Measurements from ENCODE around the gene MTLN.
A peak's percentile ranks its signal among the peaks of the same experiment; 100 is the strongest.
"Not testable (repeated sequence)": the region's sequence is repeated elsewhere in the genome, so short reads cannot be mapped to it uniquely, and the experiment has no call there.

The MTLN gene, protein sequence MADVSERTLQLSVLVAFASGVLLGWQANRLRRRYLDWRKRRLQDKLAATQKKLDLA

DNA sequence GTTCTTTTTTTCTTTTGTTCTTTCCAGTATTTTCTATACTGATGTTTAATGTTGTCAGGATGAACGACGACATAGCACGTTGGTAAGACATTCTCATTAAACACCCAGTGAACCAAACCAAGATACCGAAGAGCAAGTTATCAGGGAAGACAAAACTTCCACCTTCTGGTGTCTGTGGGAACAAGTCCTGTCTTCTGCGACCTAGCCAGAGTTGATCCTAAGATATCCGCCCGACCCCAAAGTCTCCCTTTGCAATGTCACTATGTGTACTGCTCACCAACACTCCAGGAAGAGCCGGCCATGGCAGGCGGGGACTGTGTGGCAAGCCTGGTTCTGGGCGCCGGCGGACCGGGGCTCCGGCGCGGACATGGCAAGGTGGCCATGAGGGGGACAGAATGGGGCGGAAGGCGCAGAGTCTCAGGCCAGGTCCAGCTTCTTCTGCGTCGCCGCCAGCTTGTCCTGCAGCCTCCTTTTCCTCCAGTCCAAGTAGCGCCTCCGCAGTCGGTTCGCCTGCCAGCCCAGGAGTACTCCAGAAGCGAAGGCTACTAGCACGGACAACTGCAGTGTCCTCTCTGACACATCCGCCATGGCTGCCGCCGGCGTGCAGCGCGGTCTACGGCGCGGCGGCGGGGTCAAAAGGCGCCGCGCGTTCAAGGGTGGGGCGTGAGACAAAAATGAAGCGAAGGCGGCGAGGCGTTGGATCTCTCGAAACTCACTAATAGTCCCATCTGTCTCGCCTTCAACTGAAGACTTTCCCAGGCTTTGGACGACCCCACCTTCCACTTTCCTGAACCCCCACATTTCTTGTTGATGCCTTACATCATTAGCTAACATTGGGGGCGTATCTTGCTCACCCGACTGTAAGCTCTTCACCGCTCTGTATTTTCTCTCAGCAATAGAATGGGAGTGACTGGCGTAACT, at the start of gene MTLN:
TSS of gene MTLN (minus strand) at position 610 of the 921 bp plus-strand sequence. CDS start at position 588, 22 bp downstream.
- peak within 1 kb of the TSS; percentile 65 for H3K4me3 ChIP-seq (ENCODE audit: low read depth, low read length)

DNA sequence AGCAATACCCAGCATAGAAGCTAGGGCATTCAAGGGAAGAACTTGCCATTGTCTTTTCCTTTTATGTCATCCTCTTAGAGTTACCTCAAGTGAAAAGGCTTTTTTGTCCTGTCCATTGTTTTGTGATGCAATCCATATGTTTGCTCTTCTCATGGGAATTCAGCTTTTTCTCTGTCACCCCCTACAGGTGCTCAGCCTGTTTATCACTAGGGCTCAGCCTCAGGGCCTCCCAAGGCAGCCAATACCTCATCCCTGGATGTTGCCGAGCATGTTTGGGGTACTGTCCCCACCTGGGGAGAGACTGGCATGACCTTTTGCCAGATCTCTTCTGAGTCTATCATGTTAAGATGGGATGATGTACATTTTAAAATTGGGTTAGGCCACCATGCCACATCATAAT, 49.6 kb upstream of the MTLN start:
- H3K4me3 ChIP-seq (ENCODE audit: low read depth, low read length) = not testable (repeated sequence)

More for the DNA sequence above, at the start of gene MTLN:
- TF ChIP-seq, protein P1, sequence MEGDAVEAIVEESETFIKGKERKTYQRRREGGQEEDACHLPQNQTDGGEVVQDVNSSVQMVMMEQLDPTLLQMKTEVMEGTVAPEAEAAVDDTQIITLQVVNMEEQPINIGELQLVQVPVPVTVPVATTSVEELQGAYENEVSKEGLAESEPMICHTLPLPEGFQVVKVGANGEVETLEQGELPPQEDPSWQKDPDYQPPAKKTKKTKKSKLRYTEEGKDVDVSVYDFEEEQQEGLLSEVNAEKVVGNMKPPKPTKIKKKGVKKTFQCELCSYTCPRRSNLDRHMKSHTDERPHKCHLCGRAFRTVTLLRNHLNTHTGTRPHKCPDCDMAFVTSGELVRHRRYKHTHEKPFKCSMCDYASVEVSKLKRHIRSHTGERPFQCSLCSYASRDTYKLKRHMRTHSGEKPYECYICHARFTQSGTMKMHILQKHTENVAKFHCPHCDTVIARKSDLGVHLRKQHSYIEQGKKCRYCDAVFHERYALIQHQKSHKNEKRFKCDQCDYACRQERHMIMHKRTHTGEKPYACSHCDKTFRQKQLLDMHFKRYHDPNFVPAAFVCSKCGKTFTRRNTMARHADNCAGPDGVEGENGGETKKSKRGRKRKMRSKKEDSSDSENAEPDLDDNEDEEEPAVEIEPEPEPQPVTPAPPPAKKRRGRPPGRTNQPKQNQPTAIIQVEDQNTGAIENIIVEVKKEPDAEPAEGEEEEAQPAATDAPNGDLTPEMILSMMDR (IDR thresholded peaks at IDR 0.05; ENCODE audit: borderline replicate concordance, insufficient read depth, low read depth, low read length) = no peak

GRCh38 chr2:110248081-110248795, 35.9 kb upstream of the MTLN start:
- H3K4me3 ChIP-seq (ENCODE audit: low read depth, low read length) = not testable (repeated sequence)

DNA sequence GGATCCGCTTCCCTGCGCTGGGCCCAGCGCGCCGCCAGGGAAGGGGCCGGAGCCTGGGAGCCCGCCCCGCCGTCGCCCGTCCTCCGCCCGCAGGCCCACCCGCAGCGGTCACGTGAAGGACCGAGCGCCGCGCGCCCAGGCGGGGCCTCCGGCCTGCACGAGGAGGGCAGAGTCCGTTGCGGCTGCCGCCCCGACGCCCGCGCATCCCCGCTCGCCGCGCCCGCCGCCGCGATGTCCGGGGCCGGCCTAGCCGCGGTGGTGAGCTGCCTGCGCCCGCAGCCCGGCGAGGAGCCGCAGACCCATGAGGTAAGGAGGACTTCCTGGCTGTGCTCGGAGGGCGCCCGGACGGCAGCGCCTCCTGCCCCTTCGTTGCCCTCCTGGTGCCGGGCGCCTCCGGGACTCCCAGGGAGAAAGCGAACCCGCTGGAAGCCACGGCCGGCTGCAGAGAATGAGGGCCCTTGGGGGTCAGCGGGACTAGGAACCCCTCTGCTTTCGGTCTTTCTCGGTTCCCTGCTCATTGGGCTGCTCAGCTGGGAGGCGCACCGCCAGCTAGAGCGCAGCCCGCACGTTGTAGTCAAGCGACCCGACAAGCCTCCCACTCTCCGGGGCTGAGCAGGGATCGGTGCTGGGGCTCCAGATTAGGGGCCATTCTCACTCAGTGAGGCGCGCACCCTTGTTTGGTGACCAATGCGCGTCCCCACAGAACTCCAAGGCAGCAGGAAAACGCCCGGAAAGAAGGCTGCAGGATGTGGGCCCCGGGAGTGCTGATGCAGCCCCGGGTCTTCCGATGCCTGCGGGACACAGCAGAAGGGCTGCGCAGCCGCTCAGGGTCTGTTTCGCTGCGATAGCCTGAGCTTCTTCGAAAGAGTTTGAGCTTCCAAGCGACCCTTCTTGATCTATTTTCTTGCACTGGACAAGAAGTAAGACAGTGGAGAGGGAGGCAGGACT, 33.4 kb upstream of the MTLN start:
- not testable (repeated sequence) for H3K4me3 ChIP-seq (ENCODE audit: low read depth, low read length)

- H3K4me3 ChIP-seq (ENCODE audit: low read depth, low read length) = not testable (repeated sequence)
Observed at GRCh38 chr2:110243283-110243682, 30.9 kb upstream of the MTLN start.

DNA sequence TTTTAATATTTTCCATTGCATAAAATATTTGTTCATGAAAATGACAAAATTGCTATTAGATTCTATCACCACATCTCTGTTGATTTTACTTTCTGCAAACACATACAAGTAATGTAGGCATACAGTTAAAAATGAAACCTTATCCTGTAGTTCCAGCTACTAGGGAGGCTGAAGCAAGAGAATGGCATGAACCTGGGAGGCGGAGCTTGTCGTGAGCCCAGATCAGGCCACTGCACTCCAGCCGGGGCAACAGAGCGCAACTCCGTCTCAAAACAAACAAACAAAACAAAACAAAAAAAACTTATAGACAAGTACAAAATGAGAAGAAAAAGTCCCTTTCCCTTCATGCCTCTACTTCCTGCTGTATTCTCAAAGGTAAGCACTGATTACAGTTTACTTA, 22.2 kb upstream of the MTLN start:
- not testable (repeated sequence) for H3K4me3 ChIP-seq (ENCODE audit: low read depth, low read length)

DNA sequence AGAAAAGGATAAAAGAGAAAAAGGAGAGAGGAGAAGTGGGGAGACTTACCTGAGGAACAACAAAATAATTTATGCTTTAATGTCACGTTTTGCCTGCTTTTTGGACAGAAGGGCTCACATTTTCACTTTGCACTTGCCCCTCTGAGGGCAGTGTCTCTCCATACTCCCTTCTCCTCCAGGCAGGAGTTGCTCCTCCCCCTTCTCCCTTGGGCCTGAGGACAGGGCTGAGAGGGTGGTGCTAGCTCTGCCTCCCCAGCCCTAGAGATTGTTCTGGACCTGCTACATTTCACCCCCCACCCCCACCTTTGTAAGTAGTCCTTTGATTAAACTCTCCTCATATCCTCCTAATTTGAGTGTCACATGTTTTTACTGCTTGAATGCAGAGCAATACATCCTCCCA, 17.5 kb upstream of the MTLN start:
- H3K4me3 ChIP-seq (ENCODE audit: low read depth, low read length) = not testable (repeated sequence)

GRCh38 chr2:110222626-110223025, 10.3 kb upstream of the MTLN start:
- not testable (repeated sequence) for H3K4me3 ChIP-seq (ENCODE audit: low read depth, low read length)

DNA sequence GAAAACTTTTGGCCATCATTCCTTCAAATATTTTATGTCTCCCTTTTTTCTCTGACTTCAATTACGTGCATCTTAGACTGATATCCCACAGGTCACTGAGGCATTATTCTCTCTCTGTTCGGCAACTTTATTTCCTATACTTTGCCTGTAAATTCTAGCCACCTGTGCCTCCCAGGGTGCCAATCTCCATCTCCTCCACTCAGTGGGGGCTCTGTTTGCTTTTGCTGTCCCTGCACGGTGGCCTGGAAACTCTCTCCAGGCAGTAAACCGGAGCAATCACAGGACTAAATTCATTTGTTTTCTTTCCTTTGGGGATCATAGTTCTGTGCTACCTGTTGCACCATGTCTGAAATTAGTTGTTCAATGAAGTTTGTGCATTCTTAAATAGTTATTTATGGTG, 9.6 kb upstream of the MTLN start:
- H3K4me3 ChIP-seq (ENCODE audit: low read depth, low read length) = no peak overlapping the region
- TF ChIP-seq, protein P1 (IDR thresholded peaks at IDR 0.05; ENCODE audit: borderline replicate concordance, insufficient read depth, low read depth, low read length) = no peak

DNA sequence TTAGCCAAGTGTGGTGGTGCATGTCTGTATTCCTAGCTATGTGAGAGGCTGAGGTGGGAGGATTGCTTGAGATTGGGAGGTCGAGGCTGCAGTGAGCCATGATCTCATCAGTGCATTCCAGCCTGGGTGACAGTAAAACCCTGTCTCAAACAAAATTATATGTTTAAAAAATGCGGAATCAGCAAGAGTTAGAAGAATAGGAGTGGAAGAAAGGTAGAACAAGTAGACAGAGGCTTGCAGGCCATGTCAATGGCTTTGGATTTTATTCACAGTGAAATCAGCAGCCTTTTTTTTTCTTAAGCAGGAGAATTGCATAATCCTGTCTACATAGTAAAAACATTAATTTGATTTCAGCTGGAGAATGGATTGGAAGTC, 7.8 kb upstream of the MTLN start:
- no peak overlapping the region for H3K4me3 ChIP-seq (ENCODE audit: low read depth, low read length)
- TF ChIP-seq, protein P1 (IDR thresholded peaks at IDR 0.05; ENCODE audit: borderline replicate concordance, insufficient read depth, low read depth, low read length) = no peak

Measured in GM12875 (cell line).